ENCODE measurements around the gene MCUR1. TPM values are rescaled to one million over a fixed set of nuclear protein-coding genes. Genes with fewer than 3 reads are reported as not detected.
A peak's percentile ranks its signal among the peaks of the same experiment; 100 is the strongest.

MCUR1 gene
- total and polyA plus RNA-seq, 2 experiments from 2014 or later, result 13.6 to 28.3 TPM

DNA sequence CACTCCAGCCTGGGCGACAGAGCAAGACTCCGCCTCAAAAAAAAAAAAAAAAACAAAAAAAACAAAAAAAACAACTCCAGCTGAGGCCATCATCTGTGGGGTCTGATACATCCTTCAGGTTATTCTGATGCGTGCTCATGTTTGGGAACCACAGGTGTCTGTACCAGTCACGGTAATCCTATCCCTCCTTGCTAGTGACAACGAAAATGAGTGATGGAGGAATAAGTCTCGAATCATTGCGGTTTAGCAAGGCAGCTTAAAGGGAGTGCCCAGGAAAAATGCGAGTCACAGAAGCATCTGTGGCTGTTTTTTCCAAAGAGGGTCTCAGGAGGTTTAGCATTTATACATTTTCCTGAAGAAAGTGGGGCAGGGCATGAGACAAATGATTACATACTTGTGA is 48.8 kb downstream of the MCUR1 start:
- Histone ChIP-seq H3K4me1 (ENCODE audit: insufficient read depth) (peaks cover 49% of the 10 kb centered on the region), H3K9me3 (ENCODE audit: low read depth) (no peaks in the 10 kb centered on the region), H2AFZ (peak overlapping the region; percentile 76; the same call in 1 of the 2 replicates), H3F3A (ENCODE audit: insufficient read depth) (peaks cover 38% of the 10 kb centered on the region), H3K4me3 (no peak overlapping the region), H3K9ac (peak overlapping the region; percentile 72), H4K20me1 (ENCODE audit: insufficient read depth) (no peaks in the 10 kb centered on the region), H3K36me3 (ENCODE audit: low read depth) (no peaks in the 10 kb centered on the region), H3K9me2 (ENCODE audit: insufficient read depth) (no peaks in the 10 kb centered on the region), H3K27ac (peak overlapping the region; percentile 58), H3K27me3 (replicated peaks; ENCODE audit: insufficient read depth) (no peaks in the 10 kb centered on the region), H3K4me2 (ENCODE audit: unreplicated experiment) (peak overlapping the region; percentile 47), H3K79me2 (ENCODE audit: insufficient read depth) (no peaks in the 10 kb centered on the region)
- DNase-seq, result peak; percentile 34
- no peak for TF ChIP-seq EZH2 (IDR thresholded peaks at IDR 0.05; ENCODE audit: insufficient read depth, poor library complexity, severe bottlenecking)
- TF ChIP-seq EZH2phosphoT487 (IDR thresholded peaks at IDR 0.05; ENCODE audit: insufficient read depth, low read depth), result no peak
- in situ Hi-C loops (cut with MboI), result no loop called here
- 88 to 92% methylated on average over 8 of the region's 8 CpGs for WGBS, 2 experiments (ENCODE audit: low coverage in 1 of 2, low lambda C conversion rate in 2 of 2, missing lambda C conversion rate in 2 of 2)

GRCh38 chr6:13764996-13765395 is 49.4 kb downstream of the MCUR1 start:
- Histone ChIP-seq H3K9me3 (ENCODE audit: low read depth) (no peaks in the 10 kb centered on the region), H3K27me3 (replicated peaks; ENCODE audit: insufficient read depth) (no peaks in the 10 kb centered on the region), H3K79me2 (ENCODE audit: insufficient read depth) (no peaks in the 10 kb centered on the region), H3K4me1 (ENCODE audit: insufficient read depth) (peaks cover 55% of the 10 kb centered on the region), H3K9me2 (ENCODE audit: insufficient read depth) (no peaks in the 10 kb centered on the region), H3K27ac (no peak overlapping the region), H4K20me1 (ENCODE audit: insufficient read depth) (no peaks in the 10 kb centered on the region), H3F3A (ENCODE audit: insufficient read depth) (peaks cover 40% of the 10 kb centered on the region), H3K36me3 (ENCODE audit: low read depth) (no peaks in the 10 kb centered on the region), H3K9ac (no peak overlapping the region), H3K4me2 (ENCODE audit: unreplicated experiment) (no peak overlapping the region), H3K4me3 (no peak overlapping the region), H2AFZ (no peak overlapping the region)
- TF ChIP-seq EZH2 (IDR thresholded peaks at IDR 0.05; ENCODE audit: insufficient read depth, poor library complexity, severe bottlenecking) (no peak), EZH2phosphoT487 (IDR thresholded peaks at IDR 0.05; ENCODE audit: insufficient read depth, low read depth) (no peak)
- DNase-seq, result no peak
- in situ Hi-C loops (cut with MboI), result no loop called here
- WGBS, 2 experiments (ENCODE audit: low coverage in 1 of 2, low lambda C conversion rate in 2 of 2, missing lambda C conversion rate in 2 of 2), result 95 to 97% methylated on average over 9 of the region's 9 CpGs

DNA sequence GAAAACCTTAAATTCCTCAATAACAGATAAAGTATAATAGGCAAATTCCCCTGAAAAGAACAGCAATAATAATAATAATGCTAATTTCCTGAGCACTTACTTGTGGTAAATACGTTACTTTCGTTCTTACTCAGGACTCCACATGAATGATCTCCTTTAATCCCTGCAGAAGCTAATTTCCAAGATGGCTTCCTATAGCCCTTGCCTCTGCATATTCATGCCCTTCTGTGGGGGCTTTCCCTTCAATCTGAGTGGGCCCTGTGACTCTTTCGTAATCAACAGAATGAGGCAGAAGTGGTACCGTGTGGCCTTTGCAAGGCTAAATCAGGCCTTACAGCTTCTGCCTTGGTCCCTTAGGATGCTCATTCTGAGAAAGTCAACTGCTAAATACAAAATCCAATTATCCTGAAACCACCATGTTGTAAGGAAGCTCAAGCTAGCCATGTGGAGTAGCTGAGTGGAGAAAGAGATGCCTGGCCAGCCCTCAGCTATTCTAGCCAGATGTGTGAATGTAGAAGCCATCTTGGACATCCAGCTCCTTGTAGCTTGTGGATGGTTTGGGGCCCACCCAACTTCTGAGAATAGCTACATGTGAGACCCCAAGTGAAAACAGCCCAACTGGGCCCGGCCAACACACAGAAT is 50.5 kb downstream of the MCUR1 start:
- Histone ChIP-seq H4K20me1 (ENCODE audit: insufficient read depth) (no peaks in the 10 kb centered on the region), H3K27me3 (replicated peaks; ENCODE audit: insufficient read depth) (no peaks in the 10 kb centered on the region), H3K9ac (no peak overlapping the region), H3F3A (ENCODE audit: insufficient read depth) (peaks cover 40% of the 10 kb centered on the region), H3K4me3 (no peak overlapping the region), H3K4me1 (ENCODE audit: insufficient read depth) (peaks cover 56% of the 10 kb centered on the region), H2AFZ (no peak overlapping the region), H3K9me2 (ENCODE audit: insufficient read depth) (no peaks in the 10 kb centered on the region), H3K79me2 (ENCODE audit: insufficient read depth) (no peaks in the 10 kb centered on the region), H3K4me2 (ENCODE audit: unreplicated experiment) (no peak overlapping the region), H3K36me3 (ENCODE audit: low read depth) (no peaks in the 10 kb centered on the region), H3K27ac (no peak overlapping the region), H3K9me3 (ENCODE audit: low read depth) (no peaks in the 10 kb centered on the region)
- TF ChIP-seq EZH2phosphoT487 (IDR thresholded peaks at IDR 0.05; ENCODE audit: insufficient read depth, low read depth) (no peak), EZH2 (IDR thresholded peaks at IDR 0.05; ENCODE audit: insufficient read depth, poor library complexity, severe bottlenecking) (no peak)
- in situ Hi-C loops (cut with MboI), result no loop called here
- DNase-seq, result no peak
- 86 to 88% methylated on average over 5 of the region's 5 CpGs for WGBS, 2 experiments (ENCODE audit: low coverage in 1 of 2, low lambda C conversion rate in 2 of 2, missing lambda C conversion rate in 2 of 2)

- Histone ChIP-seq H3K27me3 (replicated peaks; ENCODE audit: insufficient read depth) (no peaks in the 10 kb centered on the region), H3K4me3 (peak overlapping the region; percentile 30), H3K79me2 (ENCODE audit: insufficient read depth) (no peaks in the 10 kb centered on the region), H3K9me2 (ENCODE audit: insufficient read depth) (no peaks in the 10 kb centered on the region), H3K9ac (peak overlapping the region; percentile 77), H3F3A (ENCODE audit: insufficient read depth) (peaks cover 40% of the 10 kb centered on the region), H3K4me2 (ENCODE audit: unreplicated experiment) (peak overlapping the region; percentile 83), H3K27ac (peak overlapping the region; percentile 97), H3K9me3 (ENCODE audit: low read depth) (no peaks in the 10 kb centered on the region), H3K36me3 (ENCODE audit: low read depth) (no peaks in the 10 kb centered on the region), H3K4me1 (ENCODE audit: insufficient read depth) (peaks cover 56% of the 10 kb centered on the region), H4K20me1 (ENCODE audit: insufficient read depth) (no peaks in the 10 kb centered on the region), H2AFZ (peak overlapping the region; percentile 60)
- in situ Hi-C loops (cut with MboI), result no loop called here
- 7% methylated on average over 6 of the region's 6 CpGs for WGBS, 2 experiments (ENCODE audit: low coverage in 1 of 2, low lambda C conversion rate in 2 of 2, missing lambda C conversion rate in 2 of 2)
- DNase-seq, result peak; percentile 95
- TF ChIP-seq EZH2 (IDR thresholded peaks at IDR 0.05; ENCODE audit: insufficient read depth, poor library complexity, severe bottlenecking) (no peak), EZH2phosphoT487 (IDR thresholded peaks at IDR 0.05; ENCODE audit: insufficient read depth, low read depth) (no peak)
These were observed 51.5 kb downstream of the MCUR1 start for GRCh38 chr6:13762611-13763441.
